VCaP (cell line): ENCODE measurements around the gene PIGZ.

Source experiments
- H3K27ac ChIP-seq: fragments of 450-650 bp; 2 replicates; pipeline ENCODE4 v1.5.1; 2017
- TF ChIP-seq, protein P1 (sequence below): fragments of 450-650 bp; conservative IDR thresholded peaks from 2 replicates; pipeline ENCODE4 v1.5.1; 2017; ENCODE audit warnings: mild to moderate bottlenecking, moderate library complexity

The PIGZ gene

DNA sequence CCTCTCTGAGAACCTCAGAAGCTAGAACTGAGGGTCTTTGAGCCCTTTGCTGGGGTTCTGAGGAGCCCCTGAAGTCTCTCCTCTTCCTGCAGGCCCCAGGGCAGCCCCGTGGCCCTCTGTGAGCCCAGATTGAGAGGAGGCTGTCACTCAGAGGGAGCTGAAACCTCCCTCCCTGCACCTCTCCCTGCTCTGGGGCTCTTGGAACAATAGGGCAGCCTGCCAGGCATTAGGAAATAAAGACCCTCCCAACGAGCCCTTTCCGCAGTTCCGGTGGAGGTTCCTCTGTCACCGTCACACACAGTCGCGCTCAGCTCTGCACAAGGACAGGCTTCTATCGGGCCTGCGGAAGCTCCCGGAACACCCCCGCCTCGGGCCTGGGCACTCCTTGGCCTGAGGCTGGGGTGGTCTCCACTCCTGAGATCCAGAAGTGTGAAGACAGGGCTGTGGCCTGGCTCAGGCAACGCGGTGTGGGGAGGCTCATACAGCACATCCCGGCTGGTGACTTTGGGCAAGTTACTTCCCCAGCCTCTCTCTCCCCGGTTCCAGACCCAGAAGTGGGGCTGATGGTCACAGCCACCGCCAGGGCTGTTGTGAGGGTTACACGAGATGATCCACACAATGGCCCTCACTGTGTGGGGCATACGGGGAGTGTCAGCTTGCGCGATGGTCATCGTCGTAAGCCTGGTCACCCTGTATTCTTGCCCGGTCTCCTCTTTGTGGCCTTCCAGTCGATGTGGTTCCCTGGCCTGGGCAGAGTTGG lies 43.3 kb upstream of the PIGZ start:
- TF ChIP-seq, protein P1, sequence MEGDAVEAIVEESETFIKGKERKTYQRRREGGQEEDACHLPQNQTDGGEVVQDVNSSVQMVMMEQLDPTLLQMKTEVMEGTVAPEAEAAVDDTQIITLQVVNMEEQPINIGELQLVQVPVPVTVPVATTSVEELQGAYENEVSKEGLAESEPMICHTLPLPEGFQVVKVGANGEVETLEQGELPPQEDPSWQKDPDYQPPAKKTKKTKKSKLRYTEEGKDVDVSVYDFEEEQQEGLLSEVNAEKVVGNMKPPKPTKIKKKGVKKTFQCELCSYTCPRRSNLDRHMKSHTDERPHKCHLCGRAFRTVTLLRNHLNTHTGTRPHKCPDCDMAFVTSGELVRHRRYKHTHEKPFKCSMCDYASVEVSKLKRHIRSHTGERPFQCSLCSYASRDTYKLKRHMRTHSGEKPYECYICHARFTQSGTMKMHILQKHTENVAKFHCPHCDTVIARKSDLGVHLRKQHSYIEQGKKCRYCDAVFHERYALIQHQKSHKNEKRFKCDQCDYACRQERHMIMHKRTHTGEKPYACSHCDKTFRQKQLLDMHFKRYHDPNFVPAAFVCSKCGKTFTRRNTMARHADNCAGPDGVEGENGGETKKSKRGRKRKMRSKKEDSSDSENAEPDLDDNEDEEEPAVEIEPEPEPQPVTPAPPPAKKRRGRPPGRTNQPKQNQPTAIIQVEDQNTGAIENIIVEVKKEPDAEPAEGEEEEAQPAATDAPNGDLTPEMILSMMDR = no peak
- H3K27ac ChIP-seq = no peak overlapping the region

DNA sequence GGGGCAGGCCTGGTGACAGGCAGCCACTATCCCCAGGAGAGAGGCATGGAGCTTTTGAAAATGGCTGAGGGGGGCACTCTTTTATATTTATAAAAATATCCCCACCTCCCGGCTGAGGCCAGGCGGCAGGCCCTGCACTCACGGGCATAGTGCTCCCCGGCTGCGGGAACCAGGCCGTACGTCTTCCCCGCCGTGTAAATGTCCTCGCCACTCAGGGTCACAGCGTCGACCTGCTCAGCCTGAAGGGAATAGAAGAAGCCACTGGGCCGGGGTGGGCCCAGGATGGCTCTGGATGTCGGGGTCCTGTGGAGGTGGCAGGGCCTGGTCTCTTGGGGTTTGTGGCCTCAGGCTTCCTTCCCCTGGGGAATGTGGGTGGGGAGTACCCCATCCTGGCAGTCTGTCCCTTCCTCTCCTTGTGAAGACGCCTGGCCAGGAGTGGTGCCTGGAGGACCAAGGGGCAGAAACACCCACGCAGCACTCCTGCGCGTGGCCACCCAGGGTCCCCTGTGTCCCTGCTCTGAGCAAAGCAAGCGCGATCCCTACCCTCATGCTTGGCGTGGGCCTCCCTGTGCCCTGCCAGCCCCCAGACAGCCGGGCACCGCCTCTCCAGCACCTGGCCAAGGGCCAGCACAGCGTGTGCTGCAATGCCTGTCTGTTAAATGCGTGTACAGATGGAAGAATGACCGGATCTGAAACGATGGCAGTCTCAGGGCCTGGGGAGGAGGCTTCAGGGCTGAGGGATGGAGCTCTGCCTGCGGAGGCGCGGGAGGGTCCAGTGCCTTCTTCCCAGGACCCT lies 42.1 kb upstream of the PIGZ start:
- TF ChIP-seq, protein P1 = no peak
- no peak overlapping the region for H3K27ac ChIP-seq

DNA sequence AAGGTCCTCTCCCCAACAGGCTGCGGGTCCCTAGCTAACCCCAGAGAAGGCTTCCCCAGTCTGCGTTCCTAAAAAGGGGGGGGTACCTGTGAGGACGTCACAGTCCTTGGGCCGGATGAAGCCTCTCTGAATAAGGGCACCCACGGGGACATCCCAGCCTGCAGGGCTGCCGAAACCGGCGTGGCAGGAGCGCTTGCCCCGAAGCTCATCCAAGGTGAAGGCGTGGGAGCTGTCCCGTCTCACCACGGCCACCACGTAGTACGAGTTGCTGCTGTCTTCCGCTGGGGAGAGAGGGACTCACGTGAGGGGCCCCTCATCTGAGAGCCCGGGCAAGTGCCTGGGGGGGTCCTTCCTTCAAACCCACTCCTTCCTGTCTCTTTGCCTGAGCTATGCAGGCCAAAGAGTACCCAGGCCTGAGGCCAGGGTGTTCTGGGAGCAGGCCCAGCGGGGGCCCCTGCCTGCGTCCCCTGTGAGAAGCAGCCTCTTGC lies 40.9 kb upstream of the PIGZ start:
- TF ChIP-seq, protein P1 = no peak
- no peak overlapping the region for H3K27ac ChIP-seq

DNA sequence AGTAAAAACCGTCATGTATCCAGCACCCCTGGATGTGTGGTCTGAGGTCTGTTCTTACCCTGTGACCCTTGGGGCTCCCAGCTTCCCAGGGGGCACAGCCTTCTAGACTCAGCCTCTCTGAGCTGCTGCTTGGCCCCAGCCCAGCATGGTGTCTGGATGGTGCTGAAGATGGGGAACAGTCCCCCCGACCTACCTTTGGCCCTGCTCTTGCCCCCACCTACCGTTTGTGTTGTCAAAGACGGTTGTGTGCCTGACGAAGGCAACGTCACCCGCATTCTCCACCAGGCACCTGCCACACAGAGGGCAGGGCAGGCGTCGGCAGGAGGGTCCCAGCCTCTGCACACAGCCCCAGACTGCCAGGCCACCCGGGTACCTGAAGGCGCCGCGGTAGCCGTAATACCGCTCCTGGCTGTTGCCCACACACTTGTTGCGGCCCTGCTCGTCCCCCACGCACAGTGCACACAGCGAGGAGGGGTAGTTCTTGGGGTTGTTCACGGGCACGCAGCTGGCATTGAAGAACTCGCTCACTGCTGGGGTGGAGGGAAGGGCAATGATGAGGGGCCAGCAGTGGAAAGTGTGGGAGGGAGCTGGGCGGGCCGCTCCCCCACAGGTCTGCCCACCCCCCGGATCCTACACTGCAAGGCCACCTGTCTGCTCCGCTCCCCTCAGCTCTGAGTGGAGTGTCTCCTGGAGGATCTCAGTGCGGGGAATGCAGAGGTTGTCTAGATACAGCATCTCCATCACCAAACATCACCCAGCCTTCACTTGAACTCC lies 40.0 kb upstream of the PIGZ start:
- H3K27ac ChIP-seq = no peak overlapping the region
- TF ChIP-seq, protein P1 = no peak

DNA sequence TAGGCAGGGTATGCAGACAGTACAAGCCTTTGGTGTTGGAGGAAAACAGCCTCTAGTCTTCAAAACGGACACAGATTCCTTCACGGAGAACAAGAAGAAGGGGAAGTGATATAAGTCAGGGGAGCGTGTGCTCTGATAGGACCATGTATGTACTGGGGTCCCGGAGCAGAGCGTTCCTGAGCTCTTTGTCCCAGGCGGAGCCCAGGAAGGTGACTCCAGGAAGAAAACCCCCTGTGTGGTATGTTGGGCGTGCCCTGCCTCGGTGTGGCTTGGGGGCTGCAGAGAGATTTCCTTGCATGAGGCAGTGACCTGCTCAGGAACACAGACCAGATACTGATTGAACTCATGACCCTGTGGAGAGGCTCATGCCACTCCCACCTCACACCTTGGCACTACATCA lies 39.3 kb upstream of the PIGZ start:
- no peak overlapping the region for H3K27ac ChIP-seq
- TF ChIP-seq, protein P1 = no peak

DNA sequence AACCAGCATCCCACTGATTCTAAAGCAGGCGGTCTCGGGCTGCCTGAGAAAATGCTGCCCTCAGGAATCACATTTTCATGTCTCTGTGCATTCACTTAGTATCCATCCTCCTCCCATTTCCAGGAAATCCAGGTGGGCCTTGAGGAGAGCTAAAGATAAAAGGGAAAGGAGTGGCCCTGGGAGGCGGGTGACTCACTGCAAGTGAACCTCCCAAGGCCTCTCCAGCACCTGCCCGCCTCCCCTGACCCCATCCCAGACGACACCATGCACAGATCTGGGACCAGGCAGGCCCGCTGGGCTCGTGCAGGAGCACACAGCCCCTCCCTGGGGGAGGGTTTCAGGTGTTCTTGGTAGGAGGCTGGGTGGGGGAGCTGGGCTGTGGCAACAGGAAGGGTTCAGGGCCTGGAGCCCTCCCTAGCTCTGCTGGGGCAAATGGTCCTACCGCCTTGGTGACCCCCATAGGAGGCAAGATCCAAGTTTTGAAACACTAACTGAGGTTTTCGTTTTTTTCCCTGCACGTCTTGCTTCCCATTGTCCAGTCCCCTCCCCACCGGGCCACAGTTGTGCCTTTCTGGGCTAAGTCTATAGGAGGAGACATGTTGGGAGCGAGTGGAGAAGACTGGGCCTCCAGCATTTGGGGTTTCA lies 38.8 kb upstream of the PIGZ start:
- TF ChIP-seq, protein P1 = no peak
- no peak overlapping the region for H3K27ac ChIP-seq

DNA sequence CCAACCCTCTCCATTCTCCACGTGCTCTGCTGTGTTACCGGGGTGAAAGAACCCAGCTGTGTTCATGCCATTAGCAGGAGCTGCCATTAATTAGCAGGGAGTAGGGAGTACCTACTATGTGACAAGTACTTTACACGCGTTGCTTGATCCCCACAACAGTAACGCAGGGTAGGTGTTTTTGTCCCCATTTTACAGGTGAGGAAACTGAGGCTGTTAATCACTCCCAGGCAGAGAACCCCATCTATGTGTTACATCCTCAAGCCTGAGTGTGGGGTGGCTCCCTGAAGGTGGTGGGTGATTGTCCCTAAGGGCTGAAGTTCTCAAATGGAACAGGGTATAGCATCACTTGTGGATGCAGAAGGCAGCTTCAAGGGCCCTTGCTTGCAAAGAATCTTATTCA lies 38.2 kb upstream of the PIGZ start:
- TF ChIP-seq, protein P1 = no peak
- H3K27ac ChIP-seq = no peak overlapping the region
